ENCODE results near the gene DAB1.

- TF ChIP-seq ZNF274 (IDR thresholded peaks at IDR 0.05; ENCODE audit: low read depth, low read length) (no peak), YY1 (IDR thresholded peaks at IDR 0.05; ENCODE audit: insufficient read depth, insufficient read length) (no peak), SUZ12 (IDR thresholded peaks at IDR 0.05; ENCODE audit: extremely low read depth, insufficient read depth, insufficient read length) (no peak)
Measured at GRCh38 chr1:57341721-57342120, 82.1 kb downstream of the DAB1 start.
